HEK293 (cell line): ENCODE measurements around the gene CDO1.

Experiments
- CTCF ChIP-seq: fragments of 450-650 bp; formaldehyde crosslinking; IDR thresholded peaks from 2 replicates; pipeline ENCODE4 v1.5.1; 2016; ENCODE audit warnings: missing biosample characterization, missing genetic modification characterization
- ZNF155 ChIP-seq: fragments of 450-650 bp; formaldehyde crosslinking; IDR thresholded peaks from 2 replicates; pipeline ENCODE4 v1.5.1; 2016; ENCODE audit warnings: missing biosample characterization, missing genetic modification characterization
- ZNF16 ChIP-seq: fragments of 450-650 bp; formaldehyde crosslinking; IDR thresholded peaks from 2 replicates; pipeline ENCODE4 v1.5.1; 2016; ENCODE audit warnings: low read depth, missing biosample characterization, missing genetic modification characterization
- ZNF707 ChIP-seq: fragments of 450-650 bp; formaldehyde crosslinking; IDR thresholded peaks from 2 replicates; pipeline ENCODE4 v1.5.1; 2016; ENCODE audit warnings: missing biosample characterization, missing genetic modification characterization

- TF ChIP-seq CTCF = no peak
- TF ChIP-seq ZNF707 (tag by site-specific recombination) = no peak
- TF ChIP-seq ZNF16 (tag by site-specific recombination) = no peak
- no peak for TF ChIP-seq ZNF155
Measured at GRCh38 chr5:115776989-115777388, 39.5 kb downstream of the CDO1 start.
